Measurements from ENCODE around the gene SMPDL3A. TPM values are rescaled to one million over a fixed set of nuclear protein-coding genes. Genes with fewer than 3 reads are reported as not detected.
A peak's percentile ranks its signal among the peaks of the same experiment; 100 is the strongest.
"Not testable (repeated sequence)": the region's sequence is repeated elsewhere in the genome, so short reads cannot be mapped to it uniquely, and the experiment has no call there.

SMPDL3A gene, protein sequence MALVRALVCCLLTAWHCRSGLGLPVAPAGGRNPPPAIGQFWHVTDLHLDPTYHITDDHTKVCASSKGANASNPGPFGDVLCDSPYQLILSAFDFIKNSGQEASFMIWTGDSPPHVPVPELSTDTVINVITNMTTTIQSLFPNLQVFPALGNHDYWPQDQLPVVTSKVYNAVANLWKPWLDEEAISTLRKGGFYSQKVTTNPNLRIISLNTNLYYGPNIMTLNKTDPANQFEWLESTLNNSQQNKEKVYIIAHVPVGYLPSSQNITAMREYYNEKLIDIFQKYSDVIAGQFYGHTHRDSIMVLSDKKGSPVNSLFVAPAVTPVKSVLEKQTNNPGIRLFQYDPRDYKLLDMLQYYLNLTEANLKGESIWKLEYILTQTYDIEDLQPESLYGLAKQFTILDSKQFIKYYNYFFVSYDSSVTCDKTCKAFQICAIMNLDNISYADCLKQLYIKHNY
- total RNA-seq (1 to 10 TPM; 3.9 to 8.5 TPM), polyA plus RNA-seq (10 to 100 TPM in 1 of 2 donors, 1 to 10 TPM in 1; 1.5 to 14.3 TPM)
- long read RNA-seq, donor 1, transcript SMPDL3A-201 (8 exons, 1,851 nt), result major isoform, 6 of 17 reads
- long read RNA-seq, donor 1, partial matches to known transcripts, result 2 of 17 reads
- long read RNA-seq, donor 1, other reads (novel, unspliced or antisense), result 8 of 17 reads
- long read RNA-seq, donor 2, partial matches to known transcripts, result 0 of 3 reads
- long read RNA-seq, donor 2, other reads (novel, unspliced or antisense), result 1 of 3 reads

DNA sequence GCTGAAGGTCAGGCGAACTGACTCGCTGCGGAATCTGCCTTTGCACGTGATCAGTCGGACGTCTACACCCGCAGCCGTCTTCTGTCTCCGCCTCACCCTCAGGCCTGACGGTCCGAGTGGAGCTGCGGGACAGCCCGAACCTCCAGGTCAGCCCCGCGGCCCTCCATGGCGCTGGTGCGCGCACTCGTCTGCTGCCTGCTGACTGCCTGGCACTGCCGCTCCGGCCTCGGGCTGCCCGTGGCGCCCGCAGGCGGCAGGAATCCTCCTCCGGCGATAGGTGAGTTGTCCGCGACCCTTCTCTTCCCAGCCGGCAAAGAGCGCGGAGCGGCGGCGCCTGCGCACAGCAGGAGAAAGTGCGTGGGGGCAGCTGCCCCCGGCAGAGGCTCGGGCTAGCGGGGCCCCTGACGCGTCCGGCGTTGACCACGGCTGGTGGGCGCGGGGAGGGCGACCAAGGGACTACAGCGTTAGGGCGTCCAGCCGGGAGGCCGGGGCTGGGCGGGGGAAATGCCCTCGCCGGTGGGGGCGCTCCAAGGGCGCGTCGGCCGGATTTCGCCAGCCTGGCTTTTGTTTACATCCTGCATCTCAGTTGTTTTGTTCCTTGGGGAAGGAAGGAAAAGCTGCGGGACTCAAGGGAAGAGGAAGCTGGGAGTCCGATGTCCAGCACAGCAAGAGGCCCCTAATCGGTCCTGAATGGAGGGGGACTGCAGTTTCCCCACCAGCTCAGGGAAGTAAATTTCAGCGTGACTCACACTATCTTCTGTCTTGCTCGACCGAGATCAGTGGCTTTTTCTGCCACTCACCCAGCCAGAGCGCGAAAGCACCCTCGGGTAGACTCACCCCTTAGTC, at the start of gene SMPDL3A:
TSS of gene SMPDL3A (plus strand) at position 77 of the 846 bp plus-strand sequence. CDS start at position 166, 89 bp downstream.
- Histone ChIP-seq H3K27me3 (ENCODE audit: control insufficient read depth in 1 of 2, insufficient read depth in 2 of 2, low read length in 1 of 2) (no peaks in the 10 kb centered on the region), H3K9me3 (ENCODE audit: control insufficient read depth, low read length) (no peaks in the 10 kb centered on the region), H3K4me1 (ENCODE audit: control insufficient read depth in 1 of 2, insufficient read depth in 2 of 2, low read length in 2 of 2) (no peaks in the 10 kb centered on the region), H3K27ac (ENCODE audit: low read depth in 1 of 2, low read length in 2 of 2) (peak within 1 kb of the TSS in 1 of 2 donors; percentile 9), H3K4me3 (ENCODE audit: low read length in 2 of 2) (peak within 1 kb of the TSS; percentile 54 to 71), H3K36me3 (ENCODE audit: control insufficient read depth in 1 of 2, insufficient read depth in 2 of 2, low read length in 1 of 2) (no peaks in the 10 kb centered on the region)
- ATAC-seq (ENCODE audit: low FRiP score) (peak; percentile 90), DNase-seq (peak; percentile 83 to 87)
- 0 to 1% methylated on average over 68 to 71 of the region's 71 CpGs for WGBS, 2 donors
- intact Hi-C loops (cut with DNase I), result no loop called here

DNA sequence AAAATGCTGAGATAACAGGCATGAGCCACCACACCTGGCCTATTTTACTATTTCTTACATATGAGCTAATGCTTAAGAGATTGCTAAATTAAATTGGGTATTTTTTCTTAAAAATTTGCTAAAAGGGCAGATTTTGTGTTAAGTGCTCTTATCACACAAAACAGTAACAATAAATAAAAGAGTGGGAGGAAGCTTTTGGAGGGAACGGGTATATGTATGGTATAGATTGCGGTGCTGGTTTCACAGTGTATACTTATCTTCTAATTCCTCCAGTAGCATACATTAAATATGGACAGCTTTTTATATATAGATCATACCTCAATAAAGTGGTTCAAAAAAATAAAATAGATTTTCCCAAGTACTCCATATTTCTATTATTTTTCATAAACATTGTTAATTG, 49.0 kb upstream of the SMPDL3A start:
- 84 to 85% methylated on average over 2 of the region's 2 CpGs for WGBS, 2 donors
- ATAC-seq (ENCODE audit: low FRiP score), result no peak

DNA sequence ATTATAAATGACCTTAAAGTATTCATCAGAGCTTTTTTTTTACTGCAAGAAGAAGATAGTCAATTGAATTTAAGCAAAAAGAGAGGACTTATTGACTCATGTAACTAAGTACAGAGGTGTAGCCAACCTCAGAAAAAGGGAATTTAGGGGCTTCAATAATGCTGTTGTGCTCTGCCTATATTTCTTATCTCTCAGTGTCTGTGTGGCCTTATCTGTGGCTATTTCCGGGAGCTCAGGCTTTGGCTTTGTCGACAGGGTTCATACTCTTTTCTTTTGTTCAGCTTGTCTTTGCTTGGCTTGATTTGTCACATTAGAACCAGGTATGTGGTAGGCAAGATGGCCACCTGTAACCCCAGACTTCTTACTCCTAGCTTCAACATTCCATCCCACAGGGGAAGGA, 48.1 kb upstream of the SMPDL3A start:
- intact Hi-C loops (cut with DNase I), result no loop called here
- Histone ChIP-seq H3K4me1 (ENCODE audit: control insufficient read depth in 1 of 2, insufficient read depth in 2 of 2, low read length in 2 of 2) (no peaks in the 10 kb centered on the region), H3K27me3 (ENCODE audit: control insufficient read depth in 1 of 2, insufficient read depth in 2 of 2, low read length in 1 of 2) (no peaks in the 10 kb centered on the region), H3K36me3 (ENCODE audit: control insufficient read depth in 1 of 2, insufficient read depth in 2 of 2, low read length in 1 of 2) (no peaks in the 10 kb centered on the region), H3K4me3 (ENCODE audit: low read length in 2 of 2) (no peak overlapping the region), H3K27ac (ENCODE audit: low read depth in 1 of 2, low read length in 2 of 2) (no peak overlapping the region), H3K9me3 (ENCODE audit: control insufficient read depth, low read length) (no peaks in the 10 kb centered on the region)
- ATAC-seq (ENCODE audit: low FRiP score), result no peak
- DNase-seq, result no peak
- WGBS, 2 donors, result 56 to 61% methylated on average over 2 of the region's 2 CpGs

More for the DNA sequence above, 49.0 kb upstream of the SMPDL3A start:
- DNase-seq, result no peak
- no peaks in the 10 kb centered on the region for H3K4me1 ChIP-seq (ENCODE audit: control insufficient read depth in 1 of 2, insufficient read depth in 2 of 2, low read length in 2 of 2)
- no peaks in the 10 kb centered on the region for H3K36me3 ChIP-seq (ENCODE audit: control insufficient read depth in 1 of 2, insufficient read depth in 2 of 2, low read length in 1 of 2)
- no peak overlapping the region for H3K27ac ChIP-seq (ENCODE audit: low read depth in 1 of 2, low read length in 2 of 2)
- no peak overlapping the region for H3K4me3 ChIP-seq (ENCODE audit: low read length in 2 of 2)
- intact Hi-C loops (cut with DNase I), result no loop called here
- no peaks in the 10 kb centered on the region for H3K9me3 ChIP-seq (ENCODE audit: control insufficient read depth, low read length)
- no peaks in the 10 kb centered on the region for H3K27me3 ChIP-seq (ENCODE audit: control insufficient read depth in 1 of 2, insufficient read depth in 2 of 2, low read length in 1 of 2)

DNA sequence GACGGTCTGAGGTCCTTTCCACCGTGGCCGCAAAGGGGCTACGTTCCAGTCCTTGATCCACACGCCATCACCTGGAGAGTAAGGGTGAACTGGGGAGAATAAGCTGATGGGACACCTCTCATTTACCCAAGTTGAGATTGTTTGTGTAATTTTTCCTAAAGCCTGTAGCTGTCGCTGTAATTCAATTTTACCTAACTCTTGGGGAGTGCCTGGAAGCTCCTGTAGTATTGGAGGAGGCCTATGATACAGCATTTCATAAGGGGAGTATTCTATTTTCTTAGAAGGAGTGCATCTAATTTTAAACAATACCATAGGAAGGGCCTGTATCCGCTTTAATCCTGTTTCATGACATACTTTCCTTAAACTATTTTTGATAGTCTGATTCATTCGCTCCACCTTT, 44.8 kb upstream of the SMPDL3A start:
- H3K36me3 ChIP-seq (ENCODE audit: control insufficient read depth in 1 of 2, insufficient read depth in 2 of 2, low read length in 1 of 2); DNase-seq; ATAC-seq (ENCODE audit: low FRiP score); intact Hi-C loops (cut with DNase I); H3K4me3 ChIP-seq (ENCODE audit: low read length in 2 of 2); H3K27ac ChIP-seq (ENCODE audit: low read depth in 1 of 2, low read length in 2 of 2); H3K9me3 ChIP-seq (ENCODE audit: control insufficient read depth, low read length); H3K4me1 ChIP-seq (ENCODE audit: control insufficient read depth in 1 of 2, insufficient read depth in 2 of 2, low read length in 2 of 2); H3K27me3 ChIP-seq (ENCODE audit: control insufficient read depth in 1 of 2, insufficient read depth in 2 of 2, low read length in 1 of 2): not testable (repeated sequence)
- 31 to 40% methylated on average over 8 of the region's 8 CpGs for WGBS, 2 donors

DNA sequence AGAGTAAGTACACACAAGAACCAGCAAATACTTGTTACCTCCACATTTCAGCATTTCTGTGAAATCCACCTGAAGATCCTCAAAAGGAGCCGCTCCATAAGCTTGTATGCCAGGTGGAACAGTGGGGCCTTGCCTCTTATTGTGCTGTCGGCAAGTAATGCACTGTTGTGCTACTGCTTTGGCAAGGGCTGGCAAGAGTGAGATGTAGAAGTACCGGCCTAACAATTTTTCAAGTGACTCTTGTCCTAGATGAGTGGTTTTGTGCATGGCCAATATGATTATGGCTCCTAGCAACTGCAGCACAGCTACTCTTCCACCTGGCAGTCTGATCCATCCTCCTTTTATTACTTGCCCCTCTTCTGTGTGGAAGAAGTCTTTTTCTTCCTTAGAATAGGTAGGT, 44.2 kb upstream of the SMPDL3A start:
- intact Hi-C loops (cut with DNase I); DNase-seq: not testable (repeated sequence)
- 88 to 90% methylated on average over 3 of the region's 3 CpGs for WGBS, 2 donors

DNA sequence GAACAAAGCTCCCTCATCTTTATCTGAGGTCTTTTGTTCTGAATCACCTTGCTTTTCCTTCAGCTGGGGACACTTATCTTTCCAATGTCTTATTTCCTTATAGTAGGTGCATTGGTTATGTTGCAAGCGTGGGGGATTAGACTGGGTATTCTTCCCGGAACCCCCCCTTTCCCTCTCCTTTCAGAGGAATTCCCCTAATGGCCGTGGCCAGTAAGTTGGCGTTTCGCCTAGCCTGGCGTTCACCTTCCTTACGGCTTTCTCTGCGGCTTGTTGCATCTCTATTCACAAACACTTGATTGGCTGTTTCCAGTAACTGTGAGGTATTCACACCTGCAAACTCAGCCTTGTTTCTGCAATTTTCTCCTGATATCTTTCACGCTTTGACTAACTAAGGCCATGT, 42.4 kb upstream of the SMPDL3A start:
- no peaks in the 10 kb centered on the region for H3K27me3 ChIP-seq (ENCODE audit: control insufficient read depth in 1 of 2, insufficient read depth in 2 of 2, low read length in 1 of 2)
- DNase-seq, result no peak
- H3K27ac ChIP-seq (ENCODE audit: low read depth in 1 of 2, low read length in 2 of 2), result no peak overlapping the region
- no peaks in the 10 kb centered on the region for H3K36me3 ChIP-seq (ENCODE audit: control insufficient read depth in 1 of 2, insufficient read depth in 2 of 2, low read length in 1 of 2)
- no peaks in the 10 kb centered on the region for H3K4me1 ChIP-seq (ENCODE audit: control insufficient read depth in 1 of 2, insufficient read depth in 2 of 2, low read length in 2 of 2)
- ATAC-seq (ENCODE audit: low FRiP score), result no peak
- intact Hi-C loops (cut with DNase I), result no loop called here
- 82 to 88% methylated on average over 9 of the region's 9 CpGs for WGBS, 2 donors
- H3K9me3 ChIP-seq (ENCODE audit: control insufficient read depth, low read length), result no peaks in the 10 kb centered on the region
- no peak overlapping the region for H3K4me3 ChIP-seq (ENCODE audit: low read length in 2 of 2)

More for the DNA sequence above, 44.2 kb upstream of the SMPDL3A start:
- not testable (repeated sequence) for H3K4me3 ChIP-seq (ENCODE audit: low read length in 2 of 2); H3K27ac ChIP-seq (ENCODE audit: low read depth in 1 of 2, low read length in 2 of 2); H3K27me3 ChIP-seq (ENCODE audit: control insufficient read depth in 1 of 2, insufficient read depth in 2 of 2, low read length in 1 of 2); H3K36me3 ChIP-seq (ENCODE audit: control insufficient read depth in 1 of 2, insufficient read depth in 2 of 2, low read length in 1 of 2); ATAC-seq (ENCODE audit: low FRiP score); H3K9me3 ChIP-seq (ENCODE audit: control insufficient read depth, low read length); H3K4me1 ChIP-seq (ENCODE audit: control insufficient read depth in 1 of 2, insufficient read depth in 2 of 2, low read length in 2 of 2)

DNA sequence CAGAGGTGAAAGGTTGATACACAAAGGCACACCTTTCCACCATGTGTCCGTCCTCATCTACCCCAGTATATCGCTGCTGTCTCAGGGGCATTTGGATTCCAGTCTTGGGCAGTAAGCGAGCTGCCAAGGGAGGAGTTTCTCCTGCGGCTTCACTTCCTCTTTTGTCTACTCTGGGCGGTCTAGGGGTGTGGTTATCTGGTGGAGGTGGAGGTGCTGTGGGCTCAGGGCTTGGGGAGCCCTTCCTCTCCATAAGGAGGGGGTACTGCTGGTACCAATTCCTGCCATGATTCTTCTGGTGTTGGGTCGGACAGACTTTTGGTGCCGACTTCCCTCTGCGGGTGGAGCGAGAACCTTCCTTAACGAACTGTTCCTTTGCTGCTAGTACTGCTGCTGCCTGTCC, 41.5 kb upstream of the SMPDL3A start:
- Histone ChIP-seq H3K27me3 (ENCODE audit: control insufficient read depth in 1 of 2, insufficient read depth in 2 of 2, low read length in 1 of 2) (no peaks in the 10 kb centered on the region), H3K27ac (ENCODE audit: low read depth in 1 of 2, low read length in 2 of 2) (no peak overlapping the region), H3K9me3 (ENCODE audit: control insufficient read depth, low read length) (no peaks in the 10 kb centered on the region), H3K4me3 (ENCODE audit: low read length in 2 of 2) (no peak overlapping the region), H3K4me1 (ENCODE audit: control insufficient read depth in 1 of 2, insufficient read depth in 2 of 2, low read length in 2 of 2) (no peaks in the 10 kb centered on the region), H3K36me3 (ENCODE audit: control insufficient read depth in 1 of 2, insufficient read depth in 2 of 2, low read length in 1 of 2) (no peaks in the 10 kb centered on the region)
- intact Hi-C loops (cut with DNase I), result no loop called here
- ATAC-seq (ENCODE audit: low FRiP score) (no peak), DNase-seq (no peak)
- WGBS, 2 donors, result 92 to 95% methylated on average over 10 of the region's 10 CpGs

DNA sequence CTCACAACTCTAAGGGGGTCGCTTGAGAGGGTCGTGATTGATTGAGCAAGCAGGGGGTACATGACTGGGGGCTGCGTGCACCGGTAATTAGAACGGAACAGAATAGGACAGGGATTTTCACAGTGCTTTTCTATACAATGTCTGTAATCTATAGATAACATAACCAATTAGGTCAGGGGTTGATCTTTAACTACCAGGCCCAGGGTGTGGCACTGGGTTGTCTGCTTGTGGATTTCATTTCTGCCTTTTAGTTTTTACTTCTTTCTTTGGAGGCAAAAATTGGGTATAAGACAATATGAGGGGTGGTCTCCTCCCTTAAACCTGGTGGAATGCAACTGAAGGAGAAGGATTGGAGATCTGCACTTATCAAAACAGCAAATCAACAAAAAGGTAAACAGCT, 40.1 kb upstream of the SMPDL3A start:
- H3K36me3 ChIP-seq (ENCODE audit: control insufficient read depth in 1 of 2, insufficient read depth in 2 of 2, low read length in 1 of 2); H3K27me3 ChIP-seq (ENCODE audit: control insufficient read depth in 1 of 2, insufficient read depth in 2 of 2, low read length in 1 of 2); intact Hi-C loops (cut with DNase I); DNase-seq; H3K4me1 ChIP-seq (ENCODE audit: control insufficient read depth in 1 of 2, insufficient read depth in 2 of 2, low read length in 2 of 2); H3K9me3 ChIP-seq (ENCODE audit: control insufficient read depth, low read length); H3K27ac ChIP-seq (ENCODE audit: low read depth in 1 of 2, low read length in 2 of 2); ATAC-seq (ENCODE audit: low FRiP score); H3K4me3 ChIP-seq (ENCODE audit: low read length in 2 of 2): not testable (repeated sequence)
- 33 to 75% methylated on average over 5 of the region's 5 CpGs for WGBS, 2 donors
